SHP77 (cell line): ENCODE data around the gene NDRG3.
A peak's percentile ranks its signal among the peaks of the same experiment; 100 is the strongest.

Experiments
- DNase-seq, 2 experiments: peaks; one replicate each; lab custom pipeline; 2025; lab: John Stamatoyannopoulos, UW

Gene NDRG3

GRCh38 chr20:36745927-36746659 is at the start of gene NDRG3:
NDRG3 (minus strand) TSS chr20:36746090; CDS start chr20:36721735, 24,355 bp downstream.
- DNase-seq = peak; percentile 92 to 93

- DNase-seq = no peak
Observed at GRCh38 chr20:36794116-36794474, 48.2 kb upstream of the NDRG3 start.

- no peak for DNase-seq
Observed at GRCh38 chr20:36793294-36794115, 47.6 kb upstream of the NDRG3 start.

GRCh38 chr20:36792422-36792821 is 46.5 kb upstream of the NDRG3 start:
- DNase-seq = peak in 1 of 2 experiments; percentile 5

GRCh38 chr20:36791862-36792261 is 46.0 kb upstream of the NDRG3 start:
- DNase-seq = no peak

GRCh38 chr20:36786663-36787062 is 40.8 kb upstream of the NDRG3 start:
- no peak for DNase-seq

GRCh38 chr20:36786246-36786645 is 40.4 kb upstream of the NDRG3 start:
- no peak for DNase-seq

GRCh38 chr20:36785308-36785707 is 39.4 kb upstream of the NDRG3 start:
- DNase-seq = no peak

- DNase-seq = no peak
Observed at GRCh38 chr20:36784900-36785299, 39.0 kb upstream of the NDRG3 start.

GRCh38 chr20:36784116-36784515 is 38.2 kb upstream of the NDRG3 start:
- DNase-seq = no peak

GRCh38 chr20:36779656-36780025 is 33.8 kb upstream of the NDRG3 start:
- no peak for DNase-seq

- DNase-seq = no peak
Observed at GRCh38 chr20:36778831-36779655, 33.2 kb upstream of the NDRG3 start.

GRCh38 chr20:36777576-36777975 is 31.7 kb upstream of the NDRG3 start:
- DNase-seq = no peak

GRCh38 chr20:36777167-36777566 is 31.3 kb upstream of the NDRG3 start:
- no peak for DNase-seq

- no peak for DNase-seq
Observed at GRCh38 chr20:36775826-36776225, 29.9 kb upstream of the NDRG3 start.

GRCh38 chr20:36775196-36775595 is 29.3 kb upstream of the NDRG3 start:
- DNase-seq = no peak

GRCh38 chr20:36773597-36774390 is 27.9 kb upstream of the NDRG3 start, which contains the start of gene DSN1:
DSN1 (minus strand) TSS chr20:36773763; CDS start chr20:36771458, 2,305 bp downstream.
- DNase-seq = peak; percentile 88 to 95

- no peak for DNase-seq
Observed at GRCh38 chr20:36773107-36773596, 27.3 kb upstream of the NDRG3 start.

GRCh38 chr20:36770680-36771079 is 24.8 kb upstream of the NDRG3 start:
- DNase-seq = no peak

- DNase-seq = no peak
Observed at GRCh38 chr20:36768768-36769430, 23.0 kb upstream of the NDRG3 start.

GRCh38 chr20:36761125-36761524 is 15.2 kb upstream of the NDRG3 start:
- no peak for DNase-seq
